ENCODE data around the gene PARVA.
A peak's percentile ranks its signal among the peaks of the same experiment; 100 is the strongest.

PARVA gene

GRCh38 chr11:12411806-12412727 is 34.7 kb downstream of the PARVA start:
- Histone ChIP-seq H3K36me3 (ENCODE audit: control insufficient read depth, insufficient read depth, low read length) (no peaks in the 10 kb centered on the region), H3K9ac (ENCODE audit: low read length) (no peak overlapping the region), H3K27ac (ENCODE audit: low read depth, low read length) (peak overlapping the region; percentile 98)

GRCh38 chr11:12413141-12414052 is 36.0 kb downstream of the PARVA start:
- peak overlapping the region; percentile 98 for H3K27ac ChIP-seq (ENCODE audit: low read depth, low read length)
- H3K9ac ChIP-seq (ENCODE audit: low read length): no peak overlapping the region
- H3K4me3 ChIP-seq (ENCODE audit: low read length): no peak overlapping the region
- no peaks in the 10 kb centered on the region for H3K36me3 ChIP-seq (ENCODE audit: control insufficient read depth, insufficient read depth, low read length)
- peaks cover 77% of the 10 kb centered on the region for H3K4me1 ChIP-seq (ENCODE audit: control insufficient read depth, insufficient read depth, low read length)
- no peaks in the 10 kb centered on the region for H3K27me3 ChIP-seq (ENCODE audit: control insufficient read depth, insufficient read depth, low read length)

More at GRCh38 chr11:12411806-12412727, 34.7 kb downstream of the PARVA start:
- Histone ChIP-seq H3K27me3 (ENCODE audit: control insufficient read depth, insufficient read depth, low read length) (no peaks in the 10 kb centered on the region), H3K4me3 (ENCODE audit: low read length) (no peak overlapping the region), H3K4me1 (ENCODE audit: control insufficient read depth, insufficient read depth, low read length) (peaks cover 77% of the 10 kb centered on the region)

GRCh38 chr11:12414611-12415010 is 37.2 kb downstream of the PARVA start:
- Histone ChIP-seq H3K4me3 (ENCODE audit: low read length) (no peak overlapping the region), H3K36me3 (ENCODE audit: control insufficient read depth, insufficient read depth, low read length) (no peaks in the 10 kb centered on the region), H3K9ac (ENCODE audit: low read length) (no peak overlapping the region), H3K27ac (ENCODE audit: low read depth, low read length) (peak overlapping the region; percentile 98), H3K4me1 (ENCODE audit: control insufficient read depth, insufficient read depth, low read length) (peaks cover 72% of the 10 kb centered on the region), H3K27me3 (ENCODE audit: control insufficient read depth, insufficient read depth, low read length) (no peaks in the 10 kb centered on the region)

- Histone ChIP-seq H3K27me3 (ENCODE audit: control insufficient read depth, insufficient read depth, low read length) (no peaks in the 10 kb centered on the region), H3K9ac (ENCODE audit: low read length) (no peak overlapping the region), H3K36me3 (ENCODE audit: control insufficient read depth, insufficient read depth, low read length) (no peaks in the 10 kb centered on the region), H3K4me1 (ENCODE audit: control insufficient read depth, insufficient read depth, low read length) (peaks cover 67% of the 10 kb centered on the region), H3K27ac (ENCODE audit: low read depth, low read length) (peak overlapping the region; percentile 98), H3K4me3 (ENCODE audit: low read length) (no peak overlapping the region)
Observed at GRCh38 chr11:12415342-12415966, 38.1 kb downstream of the PARVA start.

- Histone ChIP-seq H3K9ac (ENCODE audit: low read length) (no peak overlapping the region), H3K27me3 (ENCODE audit: control insufficient read depth, insufficient read depth, low read length) (no peaks in the 10 kb centered on the region), H3K36me3 (ENCODE audit: control insufficient read depth, insufficient read depth, low read length) (no peaks in the 10 kb centered on the region), H3K4me1 (ENCODE audit: control insufficient read depth, insufficient read depth, low read length) (peaks cover 62% of the 10 kb centered on the region), H3K27ac (ENCODE audit: low read depth, low read length) (peak overlapping the region; percentile 98), H3K4me3 (ENCODE audit: low read length) (no peak overlapping the region)
Observed at GRCh38 chr11:12416552-12416951, 39.2 kb downstream of the PARVA start.

GRCh38 chr11:12417691-12418611 is 40.6 kb downstream of the PARVA start:
- no peaks in the 10 kb centered on the region for H3K36me3 ChIP-seq (ENCODE audit: control insufficient read depth, insufficient read depth, low read length)
- H3K27ac ChIP-seq (ENCODE audit: low read depth, low read length): peak overlapping the region; percentile 85
- H3K4me1 ChIP-seq (ENCODE audit: control insufficient read depth, insufficient read depth, low read length): peaks cover 53% of the 10 kb centered on the region
- H3K27me3 ChIP-seq (ENCODE audit: control insufficient read depth, insufficient read depth, low read length): no peaks in the 10 kb centered on the region
- peak overlapping the region; percentile 18 for H3K4me3 ChIP-seq (ENCODE audit: low read length)
- H3K9ac ChIP-seq (ENCODE audit: low read length): no peak overlapping the region

GRCh38 chr11:12420040-12420439 is 42.7 kb downstream of the PARVA start:
- Histone ChIP-seq H3K27me3 (ENCODE audit: control insufficient read depth, insufficient read depth, low read length) (no peaks in the 10 kb centered on the region), H3K36me3 (ENCODE audit: control insufficient read depth, insufficient read depth, low read length) (no peaks in the 10 kb centered on the region), H3K27ac (ENCODE audit: low read depth, low read length) (peak overlapping the region; percentile 85), H3K9ac (ENCODE audit: low read length) (no peak overlapping the region), H3K4me1 (ENCODE audit: control insufficient read depth, insufficient read depth, low read length) (peaks cover 32% of the 10 kb centered on the region), H3K4me3 (ENCODE audit: low read length) (no peak overlapping the region)

- Histone ChIP-seq H3K4me3 (ENCODE audit: low read length) (no peak overlapping the region), H3K27ac (ENCODE audit: low read depth, low read length) (peak overlapping the region; percentile 85), H3K4me1 (ENCODE audit: control insufficient read depth, insufficient read depth, low read length) (peaks cover 31% of the 10 kb centered on the region), H3K27me3 (ENCODE audit: control insufficient read depth, insufficient read depth, low read length) (no peaks in the 10 kb centered on the region), H3K36me3 (ENCODE audit: control insufficient read depth, insufficient read depth, low read length) (no peaks in the 10 kb centered on the region), H3K9ac (ENCODE audit: low read length) (no peak overlapping the region)
Observed at GRCh38 chr11:12420706-12421105, 43.3 kb downstream of the PARVA start.

GRCh38 chr11:12421386-12421785 is 44.0 kb downstream of the PARVA start:
- Histone ChIP-seq H3K4me1 (ENCODE audit: control insufficient read depth, insufficient read depth, low read length) (peaks cover 27% of the 10 kb centered on the region), H3K4me3 (ENCODE audit: low read length) (no peak overlapping the region), H3K9ac (ENCODE audit: low read length) (no peak overlapping the region), H3K27ac (ENCODE audit: low read depth, low read length) (peak overlapping the region; percentile 85), H3K36me3 (ENCODE audit: control insufficient read depth, insufficient read depth, low read length) (no peaks in the 10 kb centered on the region), H3K27me3 (ENCODE audit: control insufficient read depth, insufficient read depth, low read length) (no peaks in the 10 kb centered on the region)

- Histone ChIP-seq H3K4me3 (ENCODE audit: low read length) (no peak overlapping the region), H3K9ac (ENCODE audit: low read length) (no peak overlapping the region), H3K36me3 (ENCODE audit: control insufficient read depth, insufficient read depth, low read length) (no peaks in the 10 kb centered on the region), H3K4me1 (ENCODE audit: control insufficient read depth, insufficient read depth, low read length) (peaks cover 18% of the 10 kb centered on the region), H3K27ac (ENCODE audit: low read depth, low read length) (peak overlapping the region; percentile 11), H3K27me3 (ENCODE audit: control insufficient read depth, insufficient read depth, low read length) (no peaks in the 10 kb centered on the region)
Observed at GRCh38 chr11:12426176-12426575, 48.8 kb downstream of the PARVA start.

GRCh38 chr11:12429155-12429554 is 51.8 kb downstream of the PARVA start:
- no peaks in the 10 kb centered on the region for H3K27me3 ChIP-seq (ENCODE audit: control insufficient read depth, insufficient read depth, low read length)
- no peaks in the 10 kb centered on the region for H3K36me3 ChIP-seq (ENCODE audit: control insufficient read depth, insufficient read depth, low read length)
- peak overlapping the region; percentile 8 for H3K27ac ChIP-seq (ENCODE audit: low read depth, low read length)
- H3K9ac ChIP-seq (ENCODE audit: low read length): no peak overlapping the region
- H3K4me1 ChIP-seq (ENCODE audit: control insufficient read depth, insufficient read depth, low read length): peaks cover 43% of the 10 kb centered on the region
- H3K4me3 ChIP-seq (ENCODE audit: low read length): no peak overlapping the region
